HG03280 (cell line): Measurements from ENCODE around the gene STAMBP.
"Not testable (repeated sequence)": the region's sequence is repeated elsewhere in the genome, so short reads cannot be mapped to it uniquely, and the experiment has no call there.

ENCODE experiments used
- ATAC-seq: cut with Tn5 transposase; IDR thresholded peaks from one replicate; pipeline ENCODE4 v1.9.1; 2021; ENCODE audit warnings: mild to moderate bottlenecking, moderate library complexity; ENCODE audit not compliant: unreplicated experiment

Gene STAMBP

DNA sequence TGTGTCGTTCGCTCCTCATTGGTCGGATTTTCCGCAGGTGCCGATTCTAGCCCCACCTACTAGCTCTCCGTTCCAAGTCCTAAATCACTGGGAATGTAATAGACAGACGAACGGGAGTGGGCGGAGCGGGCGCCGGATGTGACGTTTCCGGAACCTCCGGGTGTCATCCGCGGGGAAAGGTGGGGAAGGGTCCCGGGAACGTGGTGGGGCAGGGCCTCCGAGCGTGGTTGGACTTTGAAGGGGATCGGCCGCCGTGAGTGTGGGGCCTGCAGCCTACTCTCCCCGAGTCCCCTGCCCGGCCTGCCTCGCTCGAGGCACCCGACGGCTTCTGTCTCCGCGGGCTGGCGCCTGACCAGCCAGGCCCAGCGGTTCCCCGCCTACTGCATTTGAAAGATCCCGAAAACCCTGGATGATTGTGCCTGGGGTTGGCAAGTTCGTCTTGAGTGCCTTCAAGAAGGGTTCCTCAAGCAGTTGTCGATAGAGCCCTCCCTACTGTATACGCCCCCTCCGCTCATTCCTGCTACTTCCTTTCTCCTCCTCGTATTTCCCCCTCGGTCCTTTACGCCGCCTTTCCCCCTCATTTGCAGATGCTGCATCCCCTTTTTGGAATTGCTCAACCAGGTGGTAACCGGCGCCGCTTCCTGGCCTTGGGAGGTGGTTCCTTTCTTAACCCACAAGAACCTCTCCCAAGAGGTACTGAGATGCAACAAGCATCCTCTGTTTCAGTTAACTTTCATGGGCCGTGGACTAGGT lies at the start of gene STAMBP:
Gene STAMBP, plus strand, starts transcription at position 144 of the 753 bp plus-strand sequence. CDS start 1,896 bp downstream, outside the sequence.
- peak; percentile 83 for ATAC-seq

DNA sequence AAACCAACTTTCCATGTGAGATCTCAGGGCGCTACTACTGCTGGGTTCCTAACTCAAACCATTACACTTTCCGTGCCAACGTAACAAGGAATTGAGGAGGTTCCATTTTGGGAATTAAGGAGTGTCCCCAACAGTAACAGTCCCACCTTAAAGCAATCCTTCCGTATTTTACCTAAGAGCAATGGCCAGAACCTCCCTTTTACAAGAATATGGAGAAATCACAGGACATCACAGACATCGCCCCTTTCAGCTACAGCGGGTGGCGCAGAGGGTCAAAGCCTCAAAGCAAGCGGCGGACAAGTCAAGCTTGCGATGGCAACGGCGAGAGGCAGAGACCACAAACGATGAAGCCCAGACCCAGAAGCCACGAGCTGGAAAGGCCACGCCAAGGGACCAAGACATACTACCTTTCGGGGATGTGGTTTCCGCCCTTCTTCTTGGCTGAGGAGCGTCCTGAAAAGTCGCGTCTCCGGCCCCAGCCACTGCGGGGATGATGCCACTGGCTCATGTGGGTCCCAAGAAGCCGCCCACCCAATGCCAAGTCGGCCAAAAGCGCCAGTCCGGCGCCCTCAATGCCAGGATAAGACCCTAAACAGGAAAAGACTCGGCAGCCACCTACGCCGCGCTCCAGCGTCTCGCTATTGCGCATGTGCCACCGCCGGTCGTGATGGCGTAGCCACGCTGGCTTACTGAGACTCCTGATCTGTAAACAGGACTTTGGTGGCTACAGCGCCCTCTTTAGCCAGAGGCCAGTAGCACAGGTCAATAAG lies 49.1 kb upstream of the STAMBP start, which contains the start of gene DUSP11:
Gene DUSP11, minus strand, starts transcription at position 637 of the 770 bp plus-strand sequence. Its CDS starts 129 bp downstream, at position 508.
- peak; percentile 97 for ATAC-seq

DNA sequence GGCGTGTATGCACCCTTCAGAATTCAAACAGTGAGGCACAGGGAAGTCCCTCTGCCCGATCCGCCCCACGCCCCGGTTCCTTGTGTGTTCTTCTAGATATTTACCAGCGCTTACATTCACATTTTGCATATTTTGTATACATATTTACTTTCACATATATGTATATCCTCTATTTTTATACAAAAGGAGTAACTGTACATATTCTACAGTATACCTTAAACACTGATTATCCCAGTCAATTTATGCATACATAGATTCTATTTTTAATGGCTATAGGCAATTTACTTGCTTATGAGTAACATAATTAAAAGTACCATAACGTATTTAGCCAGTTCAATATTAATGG lies 48.6 kb upstream of the STAMBP start:
- no peak for ATAC-seq

DNA sequence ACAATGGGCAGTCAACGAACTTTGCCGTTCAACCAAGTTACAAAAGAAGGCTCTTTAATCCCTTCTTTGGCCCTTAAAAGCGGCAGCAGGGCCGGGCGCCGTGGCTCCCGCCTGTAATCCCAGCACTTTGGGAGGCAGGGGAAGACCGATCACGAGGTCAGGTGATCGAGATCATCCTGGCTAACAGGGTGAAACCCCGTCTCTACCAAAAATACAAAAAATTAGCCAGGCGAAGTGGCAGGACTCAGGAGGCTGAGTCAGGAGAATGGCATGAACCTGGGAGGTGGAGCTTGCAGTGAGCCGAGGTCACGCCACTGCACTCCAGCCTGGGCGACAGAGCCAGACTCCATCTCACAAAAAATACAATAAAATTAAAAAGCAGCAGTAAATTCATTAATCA lies 45.4 kb upstream of the STAMBP start:
- ATAC-seq = not testable (repeated sequence)

DNA sequence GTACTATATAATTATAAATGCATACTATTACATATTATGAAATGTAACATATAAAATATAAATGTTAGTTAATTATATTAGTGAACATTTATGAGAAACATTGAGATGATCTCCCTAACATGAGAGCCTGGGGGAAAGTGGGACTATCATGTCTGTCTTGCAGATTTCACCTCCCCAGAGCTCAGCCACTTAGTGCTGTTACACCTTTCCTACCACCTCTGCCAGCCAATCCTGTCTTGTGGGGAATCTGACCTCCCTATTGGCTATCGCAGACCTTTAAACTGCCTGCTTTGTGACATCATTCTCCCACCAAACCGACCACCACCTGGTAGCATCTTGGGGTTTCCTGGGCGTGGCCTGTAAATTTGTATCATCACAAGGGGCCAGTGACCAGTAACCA lies 44.9 kb upstream of the STAMBP start, which contains the start of gene C2orf78:
Gene C2orf78, plus strand, starts transcription at position 301 of the 400 bp plus-strand sequence. CDS start 127 bp downstream, outside the sequence.
- not testable (repeated sequence) for ATAC-seq

GRCh38 chr2:73811878-73812277 lies 16.9 kb upstream of the STAMBP start:
- ATAC-seq = no peak

DNA sequence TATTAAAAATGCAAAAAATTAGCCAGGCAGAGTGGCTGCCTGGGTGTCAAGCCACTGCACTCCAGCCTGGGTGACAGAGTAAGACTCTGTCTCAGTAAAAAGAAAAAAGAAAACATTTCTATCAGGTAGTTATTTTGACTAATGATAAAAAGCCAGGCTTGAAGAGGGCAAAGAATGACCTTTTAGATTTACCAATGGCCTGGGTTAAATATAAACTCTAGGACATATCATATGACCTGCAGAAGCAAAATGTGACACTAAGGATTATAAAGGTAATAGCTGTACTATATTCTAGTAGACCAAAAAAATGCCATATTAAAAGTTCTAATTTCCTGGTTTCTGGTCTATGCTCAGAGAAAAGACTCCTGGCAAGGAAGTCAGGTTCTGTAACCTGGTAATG lies 16.1 kb upstream of the STAMBP start:
- ATAC-seq = no peak

GRCh38 chr2:73818296-73818695 lies 10.5 kb upstream of the STAMBP start:
- no peak for ATAC-seq

GRCh38 chr2:73821227-73821626 lies 7.5 kb upstream of the STAMBP start:
- ATAC-seq = peak; percentile 60

DNA sequence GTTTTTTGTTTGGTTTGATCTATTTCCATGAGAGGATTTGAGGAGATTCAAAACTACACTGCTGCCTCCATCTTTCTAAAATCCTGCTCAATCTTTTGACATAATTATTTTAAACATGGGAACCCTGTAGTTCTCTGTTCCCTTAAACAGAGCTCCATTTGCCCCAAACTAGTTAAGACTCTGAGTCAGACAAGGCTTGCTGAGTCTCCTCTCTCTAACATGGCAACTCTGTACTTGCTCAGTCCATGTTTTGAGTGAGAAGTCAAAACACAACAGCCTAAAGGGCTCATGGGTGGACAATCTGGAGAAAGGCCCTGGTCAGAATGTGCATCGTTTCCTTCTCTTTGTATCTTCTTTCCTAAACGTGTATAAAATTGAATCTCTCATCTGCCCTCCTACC lies 7.1 kb upstream of the STAMBP start:
- peak; percentile 7 for ATAC-seq

DNA sequence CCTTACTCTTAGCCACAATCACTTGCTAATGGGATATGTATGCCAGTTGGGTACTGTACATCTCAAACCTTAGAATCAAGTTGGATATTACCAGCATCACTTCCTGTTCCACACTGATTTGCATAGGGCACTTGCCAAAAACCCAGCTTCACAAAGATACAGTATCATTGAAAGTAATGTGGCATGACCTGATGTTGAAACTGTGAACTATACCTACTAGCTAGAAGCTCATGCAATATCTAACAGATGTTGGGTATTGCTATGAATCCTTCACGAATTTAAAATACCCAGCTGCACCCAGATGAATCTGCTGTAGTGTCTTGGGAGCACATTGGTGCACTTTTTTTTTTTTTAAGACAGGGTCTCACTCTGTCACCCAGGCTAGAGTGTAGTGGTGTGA lies 6.5 kb upstream of the STAMBP start:
- no peak for ATAC-seq

- ATAC-seq = no peak
Observed at GRCh38 chr2:73822991-73823390, 5.8 kb upstream of the STAMBP start.

DNA sequence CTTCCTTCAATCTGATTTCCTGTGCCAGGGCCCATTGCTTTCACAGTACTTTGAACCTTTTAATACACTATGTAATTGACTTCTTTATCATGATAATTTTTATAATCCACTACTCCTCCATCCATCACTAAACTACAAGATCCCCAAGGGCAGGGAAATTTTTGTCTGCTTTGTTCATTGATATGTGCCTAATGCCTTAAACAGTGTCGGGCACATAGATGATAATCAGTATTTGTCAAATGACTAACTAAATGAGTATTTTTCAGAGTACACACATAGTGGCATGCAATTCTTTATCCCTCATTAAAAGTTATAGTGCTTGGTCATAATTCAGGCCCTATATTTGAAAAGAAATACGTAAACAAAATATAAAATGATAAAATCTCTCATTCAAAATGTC lies 5.3 kb upstream of the STAMBP start:
- ATAC-seq = no peak

- no peak for ATAC-seq
Observed at GRCh38 chr2:73823916-73824523, 4.7 kb upstream of the STAMBP start.

DNA sequence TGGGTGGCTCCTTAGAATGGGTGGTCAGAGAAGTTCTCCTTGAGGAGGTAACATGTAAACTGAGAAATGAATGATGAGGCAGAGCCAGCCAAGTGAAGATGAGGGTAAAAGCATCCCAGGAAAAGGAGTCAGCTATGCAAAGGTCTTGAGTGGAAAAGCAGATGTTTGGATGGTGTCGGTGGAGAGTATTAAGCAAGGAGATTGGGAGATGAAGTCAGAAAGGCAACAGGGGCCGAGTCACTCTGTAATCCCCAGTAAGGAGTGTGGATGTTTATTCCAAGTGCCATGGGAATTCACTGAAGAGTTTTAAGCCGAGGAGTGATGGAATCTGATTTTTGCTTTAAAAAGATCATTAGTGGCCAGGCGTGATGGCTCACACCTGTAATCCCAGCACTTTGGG lies 3.4 kb upstream of the STAMBP start:
- ATAC-seq = no peak

GRCh38 chr2:73827018-73827417 lies 1.7 kb upstream of the STAMBP start:
- ATAC-seq = no peak

GRCh38 chr2:73827660-73828388 lies 937 bp upstream of the STAMBP start:
- ATAC-seq = no peak

GRCh38 chr2:73828389-73828817 lies 358 bp upstream of the STAMBP start:
- no peak for ATAC-seq

DNA sequence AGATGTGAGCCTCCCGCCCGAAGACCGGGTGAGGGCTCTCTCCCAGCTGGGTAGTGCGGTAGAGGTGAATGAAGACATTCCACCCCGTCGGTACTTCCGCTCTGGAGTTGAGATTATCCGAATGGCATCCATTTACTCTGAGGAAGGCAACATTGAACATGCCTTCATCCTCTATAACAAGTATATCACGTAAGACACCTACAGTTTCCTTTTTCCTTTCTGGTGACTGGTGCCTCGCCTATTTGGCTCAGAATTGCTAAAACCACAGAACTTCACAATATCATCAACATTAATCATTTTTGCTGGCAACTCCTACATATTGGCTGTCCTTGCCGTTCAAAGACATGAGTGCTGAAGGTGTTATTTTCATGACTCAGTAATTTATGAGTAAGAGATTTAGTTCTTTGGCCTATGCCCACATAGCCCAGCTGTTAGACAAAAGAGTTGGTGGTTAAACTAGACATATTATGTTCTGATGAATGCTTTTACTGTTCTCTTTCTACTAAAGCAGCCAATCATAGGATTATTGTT lies 2.2 kb downstream of the STAMBP start:
- ATAC-seq = no peak

GRCh38 chr2:73832930-73833329 lies 4.2 kb downstream of the STAMBP start:
- no peak for ATAC-seq
